Measurements from ENCODE around the gene ULK4.

GRCh38 chr3:41329881-41330280 is 632.0 kb downstream of the ULK4 start:
- TF ChIP-seq SP1 (IDR thresholded peaks at IDR 0.05) (no peak), SUZ12 (IDR thresholded peaks at IDR 0.05) (no peak), FOXA1 (IDR thresholded peaks at IDR 0.05) (no peak), TARDBP (IDR thresholded peaks at IDR 0.05) (no peak), ZNF384 (IDR thresholded peaks at IDR 0.05) (no peak), BHLHE40 (IDR thresholded peaks at IDR 0.05; ENCODE audit: borderline replicate concordance) (no peak)
